AG04449 (cell line): ENCODE data around the gene TNS3.

Experiments used
- CTCF ChIA-PET: fragments of 350-600 bp; formaldehyde crosslinking; extraction: SDS; loops from one replicate; lab custom pipeline; 2021; ENCODE audit warnings: antibody characterized with exemption; lab: Yijun Ruan, JAX
- POLR2A ChIA-PET: fragments of 400-600, 350-600 bp; formaldehyde crosslinking; extraction: SDS; loops from one replicate; lab custom pipeline; 2020; ENCODE audit warnings: antibody characterized with exemption, inconsistent platforms; lab: Yijun Ruan, JAX
- DNase-seq: peaks from one replicate; pipeline ENCODE4 v3.0.0-alpha.2; 2010; ENCODE audit warnings: low read depth, low spot score
- H3K4me3 ChIP-seq: 2 replicates; pipeline ENCODE4 v1.5.1; 2011; ENCODE audit warnings: low read depth, mild to moderate bottlenecking, control low read depth, low read length
- TF ChIP-seq, protein P1 (sequence below): IDR thresholded peaks from one replicate; pipeline ENCODE4 v1.5.1; 2011; ENCODE audit warnings: mild to moderate bottlenecking, moderate library complexity, low read length, control low read depth, inconsistent platforms; ENCODE audit not compliant: insufficient read depth; ENCODE audit errors: missing control alignments

TNS3 gene

DNA sequence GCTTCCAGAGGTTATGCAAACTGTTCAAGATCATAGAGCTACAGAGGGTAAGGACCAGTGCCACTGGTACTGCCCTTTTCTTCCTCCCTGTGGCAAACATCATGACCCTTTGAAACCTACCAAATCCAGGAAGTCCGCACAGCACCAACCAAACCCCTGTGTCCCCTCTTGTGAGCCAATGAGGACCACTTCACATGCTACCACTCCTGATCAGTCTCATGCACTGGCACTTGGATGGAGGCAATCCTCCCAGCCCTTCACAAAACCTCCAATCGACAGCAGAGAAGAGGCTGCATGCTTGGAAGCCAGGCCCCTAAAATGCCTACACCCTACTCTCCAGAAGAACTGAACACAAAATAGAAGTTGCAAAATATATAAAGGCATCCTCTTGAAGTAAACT is 248.0 kb downstream of the TNS3 start:
- ChIA-PET CTCF (interaction anchor here (1.0 to 4.2 kb wide), 5 partner anchors 9 to 80 kb away, joined by 3 to 19 read pairs (median 3); no protein-coding TSS in a partner anchor), POLR2A (interaction anchor here (0.8 kb wide), 1 partner anchor 35 kb away, joined by 3 read pairs; no protein-coding TSS in a partner anchor)
- TF ChIP-seq, protein P1, sequence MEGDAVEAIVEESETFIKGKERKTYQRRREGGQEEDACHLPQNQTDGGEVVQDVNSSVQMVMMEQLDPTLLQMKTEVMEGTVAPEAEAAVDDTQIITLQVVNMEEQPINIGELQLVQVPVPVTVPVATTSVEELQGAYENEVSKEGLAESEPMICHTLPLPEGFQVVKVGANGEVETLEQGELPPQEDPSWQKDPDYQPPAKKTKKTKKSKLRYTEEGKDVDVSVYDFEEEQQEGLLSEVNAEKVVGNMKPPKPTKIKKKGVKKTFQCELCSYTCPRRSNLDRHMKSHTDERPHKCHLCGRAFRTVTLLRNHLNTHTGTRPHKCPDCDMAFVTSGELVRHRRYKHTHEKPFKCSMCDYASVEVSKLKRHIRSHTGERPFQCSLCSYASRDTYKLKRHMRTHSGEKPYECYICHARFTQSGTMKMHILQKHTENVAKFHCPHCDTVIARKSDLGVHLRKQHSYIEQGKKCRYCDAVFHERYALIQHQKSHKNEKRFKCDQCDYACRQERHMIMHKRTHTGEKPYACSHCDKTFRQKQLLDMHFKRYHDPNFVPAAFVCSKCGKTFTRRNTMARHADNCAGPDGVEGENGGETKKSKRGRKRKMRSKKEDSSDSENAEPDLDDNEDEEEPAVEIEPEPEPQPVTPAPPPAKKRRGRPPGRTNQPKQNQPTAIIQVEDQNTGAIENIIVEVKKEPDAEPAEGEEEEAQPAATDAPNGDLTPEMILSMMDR: no peak
- no peak for DNase-seq
- no peak overlapping the region for H3K4me3 ChIP-seq

DNA sequence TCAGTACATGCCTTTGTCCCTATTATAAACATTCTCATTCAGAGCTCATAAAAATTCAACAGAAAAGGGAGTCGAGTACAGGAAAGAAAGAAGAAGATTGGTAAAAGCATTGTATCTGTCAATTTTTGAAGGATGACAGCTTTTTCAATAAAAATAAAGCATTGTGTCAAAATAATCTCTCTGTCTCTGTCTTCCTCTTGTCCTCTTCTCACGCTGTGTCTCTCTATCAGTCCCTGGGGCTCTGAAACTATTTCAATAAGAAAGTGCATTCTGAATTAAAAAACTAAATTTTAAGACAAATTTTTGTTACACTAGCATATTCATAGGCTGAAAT is 248.4 kb downstream of the TNS3 start:
- ChIA-PET CTCF (interaction anchor here (1.0 to 1.9 kb wide), 3 partner anchors 14 to 79 kb away, joined by 3 to 6 read pairs (median 3); no protein-coding TSS in a partner anchor), POLR2A (no interaction called here)
- H3K4me3 ChIP-seq: no peak overlapping the region
- DNase-seq: no peak
- TF ChIP-seq, protein P1: no peak

DNA sequence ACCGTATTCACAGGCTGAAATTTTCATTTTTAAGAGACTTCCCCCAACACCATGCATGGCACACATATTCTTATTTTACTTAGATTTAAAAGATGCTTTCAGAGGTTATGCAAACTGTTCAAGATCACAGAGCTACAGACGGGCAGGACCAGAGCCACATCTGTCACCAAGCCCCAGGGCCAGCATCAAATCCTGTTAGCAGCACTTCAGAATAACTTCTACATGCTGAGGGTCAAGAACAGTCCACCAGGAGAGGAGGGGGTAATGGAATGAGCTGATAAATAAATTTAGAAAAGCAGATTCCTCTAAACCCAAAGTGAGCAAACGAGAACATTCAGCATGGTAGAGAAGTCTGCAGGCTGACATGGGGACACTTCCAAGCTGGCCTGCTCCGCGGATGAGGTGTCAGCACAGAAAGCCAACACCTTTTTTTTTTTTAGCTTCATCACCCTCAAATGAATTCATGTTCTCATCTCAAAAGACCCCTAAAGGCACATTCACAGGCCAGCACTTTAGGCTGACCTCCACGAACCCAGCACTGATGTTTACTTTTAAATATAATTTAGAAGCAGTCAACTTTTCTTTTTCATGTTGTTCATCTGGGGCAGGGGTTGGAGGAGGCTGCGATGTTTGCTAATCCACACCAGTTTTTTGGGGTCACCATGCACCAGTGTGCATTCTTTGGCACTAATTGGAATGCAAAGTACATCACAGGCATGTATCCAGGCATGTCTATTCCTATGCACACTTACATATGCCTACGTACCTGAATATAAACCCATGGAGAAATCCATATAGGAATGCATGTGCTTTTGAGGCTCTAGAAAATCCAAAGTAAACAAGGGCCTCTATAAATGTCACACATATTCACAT is 249.0 kb downstream of the TNS3 start:
- ChIA-PET POLR2A (no interaction called here), CTCF (interaction anchor here (1.0 to 1.9 kb wide), 3 partner anchors 15 to 79 kb away, joined by 3 to 6 read pairs (median 3); no protein-coding TSS in a partner anchor)
- no peak overlapping the region for H3K4me3 ChIP-seq
- TF ChIP-seq, protein P1: no peak
- no peak for DNase-seq

DNA sequence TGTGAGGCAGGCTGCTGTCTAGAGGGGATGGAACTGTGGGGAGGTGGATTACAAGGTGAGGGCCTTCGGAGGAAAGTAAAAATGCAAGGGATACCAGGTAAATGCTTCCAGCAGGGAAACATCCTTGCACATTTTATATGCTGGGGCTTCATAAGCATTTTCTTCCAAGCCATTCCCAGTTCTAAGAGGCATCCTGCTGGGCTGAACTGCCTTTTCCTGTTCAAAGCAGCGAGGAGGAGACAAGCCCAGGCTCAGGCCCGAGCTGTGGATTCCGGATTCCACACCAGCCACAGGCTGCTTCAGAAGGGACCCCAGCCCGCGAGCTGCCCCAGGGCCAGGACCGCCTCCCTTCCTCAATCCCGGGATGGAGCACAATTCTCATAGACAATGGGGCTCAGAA is 249.7 kb downstream of the TNS3 start:
- ChIA-PET POLR2A (no interaction called here), CTCF (interaction anchor here (1.5 kb wide), 1 partner anchor 16 kb away, joined by 3 read pairs; no protein-coding TSS in a partner anchor)
- no peak for DNase-seq
- TF ChIP-seq, protein P1: no peak
- no peak overlapping the region for H3K4me3 ChIP-seq

DNA sequence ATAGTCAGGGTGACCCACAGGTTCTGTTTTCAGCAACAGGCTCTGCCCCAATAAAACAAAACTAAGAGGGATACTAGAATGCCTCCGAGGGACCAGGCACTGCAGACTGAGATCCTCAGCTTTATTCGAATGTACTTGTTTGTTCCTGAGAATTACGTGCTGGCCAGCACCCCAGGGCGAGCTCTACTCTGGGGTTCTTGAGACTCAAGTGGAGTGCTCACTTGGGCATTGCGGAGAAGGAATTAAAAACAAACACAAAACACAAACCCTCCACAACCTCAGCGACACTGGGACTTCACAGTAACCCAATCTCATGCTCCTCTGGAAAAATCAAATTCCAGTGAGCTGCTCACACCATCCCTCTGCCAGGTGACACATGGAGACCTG is 250.7 kb downstream of the TNS3 start:
- POLR2A ChIA-PET: no interaction called here
- CTCF ChIA-PET: no interaction called here

More for the DNA sequence above, 250.7 kb downstream of the TNS3 start:
- no peak for DNase-seq
- no peak overlapping the region for H3K4me3 ChIP-seq
- TF ChIP-seq, protein P1: no peak
